ENCODE measurements around the gene ABCC8.

Gene ABCC8

GRCh38 chr11:17513853-17514252, 37.2 kb upstream of the ABCC8 start:
- TF ChIP-seq CTCF (IDR thresholded peaks at IDR 0.05; ENCODE audit: borderline replicate concordance, insufficient read depth, low read depth, low read length), result no peak

DNA sequence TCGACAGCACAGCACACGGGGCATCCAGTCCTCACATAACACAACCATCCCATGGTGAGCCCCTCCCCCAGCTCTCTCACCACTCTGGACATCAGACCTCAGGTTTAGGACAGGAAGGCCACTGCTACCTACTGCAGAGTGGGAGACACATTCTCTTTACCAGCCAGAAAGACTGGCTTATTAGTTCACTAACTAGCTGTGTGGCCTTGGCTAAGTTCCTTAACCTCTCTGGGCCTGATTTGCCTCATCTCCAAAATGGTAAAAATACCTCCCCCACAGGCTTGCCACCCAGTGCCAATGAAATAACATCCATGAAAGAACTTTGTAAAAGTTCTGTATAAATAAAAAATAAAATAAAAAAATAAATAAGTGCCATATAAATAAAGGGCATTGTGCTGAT, 35.5 kb upstream of the ABCC8 start:
- TF ChIP-seq CTCF (IDR thresholded peaks at IDR 0.05; ENCODE audit: borderline replicate concordance, insufficient read depth, low read depth, low read length), result no peak
- H3K4me3 ChIP-seq (ENCODE audit: low read depth, low read length), result no peak overlapping the region

More at GRCh38 chr11:17513853-17514252, 37.2 kb upstream of the ABCC8 start:
- no peak overlapping the region for H3K4me3 ChIP-seq (ENCODE audit: low read depth, low read length)

DNA sequence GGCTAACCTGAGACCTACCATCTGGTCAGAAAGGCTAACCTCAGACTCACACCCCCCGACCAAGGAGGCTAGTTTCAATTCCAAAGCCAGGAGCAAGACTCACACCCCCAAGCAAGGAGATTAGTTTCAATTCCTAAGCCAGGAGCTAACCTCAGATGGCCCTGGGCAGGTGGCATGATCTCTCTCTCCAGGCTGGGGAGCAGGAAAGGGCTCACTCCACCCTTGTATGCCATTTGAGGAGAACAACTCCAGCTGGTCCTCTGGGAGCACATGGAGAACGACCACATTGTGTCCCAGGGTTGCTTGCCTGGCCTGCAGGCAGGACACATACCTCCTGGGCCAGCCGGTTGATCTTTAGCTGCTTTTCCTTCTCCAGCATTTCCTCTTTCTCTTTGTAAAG, 34.9 kb upstream of the ABCC8 start:
- no peak for TF ChIP-seq CTCF (IDR thresholded peaks at IDR 0.05; ENCODE audit: borderline replicate concordance, insufficient read depth, low read depth, low read length)
- H3K4me3 ChIP-seq (ENCODE audit: low read depth, low read length), result no peak overlapping the region

GRCh38 chr11:17510507-17511206, 34.0 kb upstream of the ABCC8 start:
- no peak for TF ChIP-seq CTCF (IDR thresholded peaks at IDR 0.05; ENCODE audit: borderline replicate concordance, insufficient read depth, low read depth, low read length)
- no peak overlapping the region for H3K4me3 ChIP-seq (ENCODE audit: low read depth, low read length)

- TF ChIP-seq CTCF (IDR thresholded peaks at IDR 0.05; ENCODE audit: borderline replicate concordance, insufficient read depth, low read depth, low read length), result no peak
- no peak overlapping the region for H3K4me3 ChIP-seq (ENCODE audit: low read depth, low read length)
Measured at GRCh38 chr11:17508791-17509190, 32.1 kb upstream of the ABCC8 start.

- TF ChIP-seq CTCF (IDR thresholded peaks at IDR 0.05; ENCODE audit: borderline replicate concordance, insufficient read depth, low read depth, low read length), result no peak
- no peak overlapping the region for H3K4me3 ChIP-seq (ENCODE audit: low read depth, low read length)
Measured at GRCh38 chr11:17508306-17508705, 31.7 kb upstream of the ABCC8 start.

GRCh38 chr11:17507773-17508172, 31.1 kb upstream of the ABCC8 start:
- no peak for TF ChIP-seq CTCF (IDR thresholded peaks at IDR 0.05; ENCODE audit: borderline replicate concordance, insufficient read depth, low read depth, low read length)
- no peak overlapping the region for H3K4me3 ChIP-seq (ENCODE audit: low read depth, low read length)

Measured in GM12875 (cell line).